HG03460 (cell line): Measurements from ENCODE around the gene CCDC9.
"Not testable (repeated sequence)": the region's sequence is repeated elsewhere in the genome, so short reads cannot be mapped to it uniquely, and the experiment has no call there.

Experiments
- ATAC-seq: cut with Tn5 transposase; IDR thresholded peaks from one replicate; pipeline ENCODE4 v1.9.1; 2021; ENCODE audit not compliant: unreplicated experiment

Gene CCDC9

DNA sequence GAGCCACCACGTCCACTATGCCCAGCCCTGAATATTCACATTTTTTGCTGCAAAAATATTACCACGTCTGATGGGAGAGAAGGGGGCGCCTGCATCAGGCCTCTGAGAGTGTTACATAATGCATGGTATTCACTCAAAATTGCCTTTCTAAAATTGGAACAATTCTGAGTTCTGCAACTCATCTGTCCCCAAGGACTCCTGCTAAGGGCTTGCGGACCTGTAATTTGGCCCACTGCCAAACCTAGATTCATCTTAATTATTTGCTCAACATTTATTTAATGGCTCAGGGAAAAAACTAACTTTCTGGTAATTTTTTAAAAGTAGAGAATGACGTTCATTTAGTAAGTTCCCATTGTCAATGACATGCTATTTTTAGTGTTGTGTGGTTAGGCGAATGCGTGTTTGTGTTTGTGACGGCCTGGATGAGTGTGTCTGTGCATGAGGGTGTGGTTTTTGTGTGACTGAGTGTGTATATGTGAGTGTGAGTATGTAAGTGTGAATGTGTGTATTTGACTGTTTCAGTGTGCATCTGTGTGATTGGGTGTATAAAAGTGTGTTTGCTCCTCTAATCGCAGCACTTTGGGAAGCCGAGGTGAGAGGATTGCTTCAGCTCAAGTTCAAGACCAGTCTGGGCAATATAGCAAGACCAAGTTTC is 27.2 kb downstream of the CCDC9 start:
- ATAC-seq = no peak

DNA sequence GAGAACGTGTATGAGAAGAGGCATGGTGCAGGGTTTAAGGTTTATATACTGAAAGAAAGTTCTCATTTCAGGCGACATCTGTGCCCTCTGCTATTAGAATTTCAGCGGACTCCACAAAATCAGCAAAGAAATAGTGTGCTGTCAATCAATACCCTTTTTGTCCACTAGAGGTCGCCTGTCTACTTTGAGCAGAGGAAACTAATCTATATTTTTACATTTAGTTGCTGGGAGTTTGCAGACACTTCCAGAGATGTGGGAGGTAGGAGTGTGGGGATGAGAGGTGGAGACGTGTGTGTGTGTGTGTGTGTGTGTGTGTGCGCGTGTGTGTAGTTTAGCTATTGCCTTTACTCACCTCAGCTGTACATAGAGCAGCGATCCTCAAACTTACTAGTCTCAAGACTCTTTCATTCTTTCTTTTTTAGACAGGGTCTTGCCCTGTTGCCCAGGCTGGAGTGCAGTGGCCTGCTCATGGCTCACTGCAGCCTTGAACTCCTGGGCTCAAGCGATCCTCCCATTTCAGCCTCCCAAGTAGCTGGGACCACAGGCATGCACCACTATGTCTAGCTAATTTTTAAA is 28.1 kb downstream of the CCDC9 start:
- ATAC-seq = no peak

- ATAC-seq = no peak
These were observed 39.7 kb downstream of the CCDC9 start for GRCh38 chr19:47296036-47296435.

- ATAC-seq = not testable (repeated sequence)
These were observed 44.5 kb downstream of the CCDC9 start for GRCh38 chr19:47300867-47301266.

DNA sequence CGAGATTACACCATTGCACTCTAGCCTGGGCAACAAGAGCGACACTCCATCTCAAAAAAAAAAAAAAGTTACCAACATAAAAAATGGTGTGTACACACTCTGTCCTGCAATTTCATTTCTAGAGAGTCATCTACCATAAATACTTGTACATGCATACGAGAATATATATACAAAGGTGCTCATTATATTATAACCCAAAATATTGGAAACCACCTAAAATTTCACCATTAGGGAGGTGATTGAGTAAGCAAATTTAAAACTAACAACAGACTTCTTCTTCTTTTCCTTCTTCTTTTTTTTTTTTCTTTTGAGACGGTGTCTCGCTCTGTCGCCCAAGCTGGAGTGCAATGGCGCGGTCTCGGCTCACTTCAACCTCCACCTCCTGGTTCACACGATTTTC is 45.9 kb downstream of the CCDC9 start:
- ATAC-seq = no peak

DNA sequence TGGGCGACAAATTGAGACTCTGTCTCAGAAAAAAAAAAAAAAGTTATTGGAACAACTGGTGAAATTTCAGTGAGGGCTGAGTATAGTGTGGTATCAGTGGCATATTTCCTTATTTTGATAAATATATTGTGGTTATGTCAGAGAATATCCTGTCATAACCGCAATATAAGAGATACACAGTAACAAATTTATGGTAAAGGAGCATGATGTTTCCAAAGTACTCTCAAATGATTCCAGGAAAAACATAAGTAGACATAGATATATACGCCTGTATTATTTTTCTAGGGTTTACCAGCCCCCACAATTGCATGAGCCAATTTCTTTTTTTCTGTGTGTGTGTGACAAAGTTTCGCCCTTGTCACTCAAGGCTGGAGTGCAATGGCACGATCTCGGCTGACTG is 47.6 kb downstream of the CCDC9 start:
- no peak for ATAC-seq

DNA sequence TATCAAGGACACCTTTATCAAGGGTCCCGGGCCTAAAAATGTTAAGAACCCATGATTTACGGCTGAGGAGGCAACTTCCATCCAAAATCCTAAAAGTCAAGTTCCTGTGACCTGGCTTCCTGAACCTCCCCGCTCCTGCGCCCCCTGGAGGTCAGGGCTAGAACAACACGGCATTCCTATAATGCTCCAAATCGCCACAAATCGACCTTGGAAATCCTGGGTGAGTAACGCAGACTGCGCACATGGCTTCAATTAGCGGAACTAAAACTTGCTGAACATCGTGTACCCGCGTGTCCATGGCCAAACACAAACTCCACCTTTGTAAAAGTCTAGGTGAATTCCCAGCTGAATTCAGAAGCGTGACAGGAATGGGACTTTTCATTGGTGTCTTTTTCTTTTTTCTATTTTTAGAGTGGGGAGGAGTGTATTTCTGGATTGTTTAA is 49.0 kb downstream of the CCDC9 start:
- ATAC-seq = no peak

GRCh38 chr19:47306303-47306702 is 50.0 kb downstream of the CCDC9 start:
- no peak for ATAC-seq

- no peak for ATAC-seq
These were observed 52.7 kb downstream of the CCDC9 start for GRCh38 chr19:47309038-47309437.

GRCh38 chr19:47309608-47310007 is 53.3 kb downstream of the CCDC9 start, which contains the start of gene C5AR1:
Gene C5AR1 (plus strand): TSS chr19:47309861. CDS start chr19:47309896, 35 bp downstream.
- ATAC-seq = no peak

GRCh38 chr19:47310323-47310722 is 54.0 kb downstream of the CCDC9 start:
- no peak for ATAC-seq

DNA sequence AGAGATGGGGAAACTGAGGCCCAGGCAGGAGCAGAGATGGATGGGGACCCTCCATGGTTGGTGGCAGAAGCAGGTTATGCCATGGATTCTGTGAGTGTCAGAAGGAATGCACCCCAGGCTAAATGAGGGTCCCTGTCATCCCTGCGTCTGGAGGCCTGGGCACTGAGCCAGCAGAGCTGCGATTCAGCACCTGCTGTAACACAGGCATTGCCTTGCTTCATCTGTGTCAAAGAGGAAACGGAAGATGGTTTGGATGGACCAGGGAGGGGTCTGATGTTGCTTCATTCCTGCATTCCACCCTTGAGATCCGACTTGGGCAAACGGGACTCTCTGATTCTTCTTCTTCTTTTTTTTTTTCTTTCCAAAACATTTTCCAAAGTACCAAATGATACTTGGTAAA is 54.5 kb downstream of the CCDC9 start:
- ATAC-seq = no peak

DNA sequence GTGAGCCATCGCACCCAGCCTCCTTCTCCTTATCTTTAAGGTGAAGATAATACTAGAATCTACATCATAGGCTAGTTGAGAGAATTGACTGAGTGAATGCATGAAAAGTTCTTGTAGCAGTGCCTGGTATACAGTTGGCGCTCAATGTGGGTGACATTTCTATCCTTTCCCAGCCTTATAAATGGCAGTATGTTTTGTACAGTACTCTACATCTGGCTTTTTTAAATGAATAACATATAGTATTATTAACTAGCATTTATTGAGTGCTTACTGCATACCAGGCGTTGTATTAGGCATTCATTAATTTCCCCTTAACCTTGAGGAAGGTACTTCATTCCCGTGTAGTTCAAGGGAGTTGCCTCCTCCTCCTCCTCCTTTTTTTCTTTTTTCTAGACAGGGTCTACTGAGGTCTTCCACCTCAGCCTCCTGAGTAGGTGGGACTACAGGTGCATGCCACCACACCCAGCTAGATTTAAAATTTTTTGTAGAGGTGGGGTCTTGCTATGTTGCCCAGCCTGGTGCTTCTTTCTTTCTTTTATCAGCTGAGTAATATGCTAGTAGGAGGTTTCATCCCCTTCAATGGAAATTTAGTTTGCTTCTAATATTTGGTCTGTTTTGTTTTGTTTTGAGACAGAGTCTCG is 56.2 kb downstream of the CCDC9 start:
- ATAC-seq = no peak

DNA sequence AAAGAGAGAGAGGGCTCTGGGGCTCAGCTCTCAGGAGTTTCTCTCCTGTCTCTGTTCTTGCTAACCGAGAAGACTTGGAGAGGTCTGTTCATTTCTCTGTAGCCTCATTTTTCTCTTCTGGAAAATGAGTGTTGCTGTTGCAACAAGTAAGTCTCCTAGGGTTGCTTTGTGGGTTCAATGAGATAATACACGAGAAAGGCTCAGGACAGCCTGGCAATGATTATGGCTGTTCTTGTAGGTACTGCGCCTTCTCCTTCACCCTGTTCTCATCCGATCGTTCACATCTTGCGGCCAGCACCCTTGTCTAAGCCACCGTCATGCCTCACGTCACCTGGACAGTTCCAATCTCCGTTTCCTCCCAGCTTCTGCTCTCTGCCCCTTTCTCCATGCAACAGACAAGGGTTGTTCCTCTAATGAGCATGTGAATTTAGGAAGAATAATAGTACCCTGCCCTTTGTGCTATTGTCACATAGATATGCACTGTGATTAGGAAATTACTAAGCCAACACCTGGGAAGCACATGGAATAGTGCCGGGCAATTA is 57.5 kb downstream of the CCDC9 start:
- no peak for ATAC-seq

GRCh38 chr19:47315125-47315821 is 58.9 kb downstream of the CCDC9 start:
- ATAC-seq = no peak

DNA sequence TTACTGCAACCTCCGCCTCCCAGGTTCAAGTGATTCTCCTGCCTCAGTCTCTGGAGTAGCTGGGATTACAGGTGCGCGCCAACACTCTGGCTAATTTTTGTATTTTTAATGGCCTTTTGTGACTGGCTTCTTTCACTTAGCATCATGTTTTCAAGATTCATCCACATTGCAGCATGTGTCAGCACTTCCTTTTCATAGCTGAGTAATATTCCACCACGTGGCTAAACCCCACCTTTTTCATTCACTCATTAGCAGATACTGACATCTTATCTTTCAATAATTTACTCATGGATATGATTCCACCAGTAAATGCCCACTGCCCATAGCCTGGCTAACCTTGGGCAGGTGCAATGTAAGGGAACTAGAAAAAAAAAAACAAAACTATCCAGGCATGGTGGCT is 60.2 kb downstream of the CCDC9 start:
- ATAC-seq = no peak

DNA sequence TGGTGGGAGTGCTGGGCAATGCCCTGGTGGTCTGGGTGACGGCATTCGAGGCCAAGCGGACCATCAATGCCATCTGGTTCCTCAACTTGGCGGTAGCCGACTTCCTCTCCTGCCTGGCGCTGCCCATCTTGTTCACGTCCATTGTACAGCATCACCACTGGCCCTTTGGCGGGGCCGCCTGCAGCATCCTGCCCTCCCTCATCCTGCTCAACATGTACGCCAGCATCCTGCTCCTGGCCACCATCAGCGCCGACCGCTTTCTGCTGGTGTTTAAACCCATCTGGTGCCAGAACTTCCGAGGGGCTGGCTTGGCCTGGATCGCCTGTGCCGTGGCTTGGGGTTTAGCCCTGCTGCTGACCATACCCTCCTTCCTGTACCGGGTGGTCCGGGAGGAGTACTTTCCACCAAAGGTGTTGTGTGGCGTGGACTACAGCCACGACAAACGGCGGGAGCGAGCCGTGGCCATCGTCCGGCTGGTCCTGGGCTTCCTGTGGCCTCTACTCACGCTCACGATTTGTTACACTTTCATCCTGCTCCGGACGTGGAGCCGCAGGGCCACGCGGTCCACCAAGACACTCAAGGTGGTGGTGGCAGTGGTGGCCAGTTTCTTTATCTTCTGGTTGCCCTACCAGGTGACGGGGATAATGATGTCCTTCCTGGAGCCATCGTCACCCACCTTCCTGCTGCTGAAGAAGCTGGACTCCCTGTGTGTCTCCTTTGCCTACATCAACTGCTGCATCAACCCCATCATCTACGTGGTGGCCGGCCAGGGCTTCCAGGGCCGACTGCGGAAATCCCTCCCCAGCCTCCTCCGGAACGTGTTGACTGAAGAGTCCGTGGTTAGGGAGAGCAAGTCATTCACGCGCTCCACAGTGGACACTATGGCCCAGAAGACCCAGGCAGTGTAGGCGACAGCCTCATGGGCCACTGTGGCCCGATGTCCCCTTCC is 63.9 kb downstream of the CCDC9 start:
- ATAC-seq = no peak
